ENCODE results near the gene CRELD1.
"Not testable (repeated sequence)": the region's sequence is repeated elsewhere in the genome, so short reads cannot be mapped to it uniquely, and the experiment has no call there.

CRELD1 gene, protein sequence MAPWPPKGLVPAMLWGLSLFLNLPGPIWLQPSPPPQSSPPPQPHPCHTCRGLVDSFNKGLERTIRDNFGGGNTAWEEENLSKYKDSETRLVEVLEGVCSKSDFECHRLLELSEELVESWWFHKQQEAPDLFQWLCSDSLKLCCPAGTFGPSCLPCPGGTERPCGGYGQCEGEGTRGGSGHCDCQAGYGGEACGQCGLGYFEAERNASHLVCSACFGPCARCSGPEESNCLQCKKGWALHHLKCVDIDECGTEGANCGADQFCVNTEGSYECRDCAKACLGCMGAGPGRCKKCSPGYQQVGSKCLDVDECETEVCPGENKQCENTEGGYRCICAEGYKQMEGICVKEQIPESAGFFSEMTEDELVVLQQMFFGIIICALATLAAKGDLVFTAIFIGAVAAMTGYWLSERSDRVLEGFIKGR

GRCh38 chr3:9933561-9934234 is at the start of gene CRELD1:
Gene CRELD1, plus strand, starts transcription at chr3:9933834. Its CDS starts 605 bp downstream, at chr3:9934439.
- Histone ChIP-seq H3K27me3 (ENCODE audit: control insufficient read depth in 1 of 2, insufficient read depth in 2 of 2, low read length in 2 of 2) (no peaks in the 10 kb centered on the region), H3K4me3 (ENCODE audit: low read length in 2 of 2) (peak within 1 kb of the TSS; percentile 88 to 91), H3K9ac (ENCODE audit: low read length in 2 of 2) (peak within 1 kb of the TSS; percentile 96 to 97), H3K9me3 (ENCODE audit: control insufficient read depth in 2 of 2, low read length in 2 of 2) (no peaks in the 10 kb centered on the region), H3K4me1 (ENCODE audit: control insufficient read depth, insufficient read depth, low read length) (peaks cover 31% of the 10 kb centered on the region), H3K27ac (ENCODE audit: low read length) (peak within 1 kb of the TSS; percentile 98), H3K36me3 (ENCODE audit: control insufficient read depth in 2 of 2, insufficient read depth in 2 of 2, low read length in 2 of 2) (peaks cover 34 to 39% of the 10 kb centered on the region in 2 donors)

DNA sequence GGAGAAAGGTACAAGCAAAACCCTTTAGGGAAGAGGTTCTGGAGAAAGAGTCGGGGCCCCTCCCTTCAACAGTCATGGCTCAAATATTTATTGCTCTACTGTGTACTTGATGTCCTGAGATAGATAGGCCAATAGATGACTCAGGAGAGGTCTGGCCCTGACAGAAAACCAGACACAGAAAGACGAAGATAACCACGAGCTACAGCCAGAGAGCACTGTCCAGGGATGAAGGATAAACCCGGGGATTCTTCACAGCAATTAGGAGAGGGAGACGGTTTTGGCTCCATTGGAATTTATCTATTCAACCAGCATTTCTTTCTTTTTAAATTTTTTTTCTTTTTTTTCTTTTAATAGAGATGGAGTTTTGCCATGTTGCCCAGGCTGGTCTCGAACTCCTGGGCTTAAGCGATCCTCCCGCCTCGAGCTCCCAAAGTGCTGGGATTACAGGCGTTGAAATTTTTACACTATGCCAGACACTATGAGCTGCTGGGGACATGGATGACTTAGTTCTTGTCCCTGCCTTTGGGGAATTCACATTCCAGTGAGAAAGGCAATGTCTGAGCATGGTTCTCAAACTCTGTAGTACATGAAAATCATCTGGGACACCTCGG is 49.0 kb upstream of the CRELD1 start:
- no peak overlapping the region for H3K9ac ChIP-seq (ENCODE audit: low read length in 2 of 2)
- H3K9me3 ChIP-seq (ENCODE audit: control insufficient read depth in 2 of 2, low read length in 2 of 2), result no peaks in the 10 kb centered on the region
- H3K4me1 ChIP-seq (ENCODE audit: control insufficient read depth, insufficient read depth, low read length), result no peaks in the 10 kb centered on the region
- no peaks in the 10 kb centered on the region for H3K27me3 ChIP-seq (ENCODE audit: control insufficient read depth in 1 of 2, insufficient read depth in 2 of 2, low read length in 2 of 2)
- H3K27ac ChIP-seq (ENCODE audit: low read length), result no peak overlapping the region
- no peaks in the 10 kb centered on the region for H3K36me3 ChIP-seq (ENCODE audit: control insufficient read depth in 2 of 2, insufficient read depth in 2 of 2, low read length in 2 of 2)
- H3K4me3 ChIP-seq (ENCODE audit: low read length in 2 of 2), result no peak overlapping the region

GRCh38 chr3:9886328-9886727 is 47.3 kb upstream of the CRELD1 start:
- H3K27me3 ChIP-seq (ENCODE audit: control insufficient read depth in 1 of 2, insufficient read depth in 2 of 2, low read length in 2 of 2), result no peaks in the 10 kb centered on the region
- H3K4me1 ChIP-seq (ENCODE audit: control insufficient read depth, insufficient read depth, low read length), result no peaks in the 10 kb centered on the region
- H3K9me3 ChIP-seq (ENCODE audit: control insufficient read depth in 2 of 2, low read length in 2 of 2), result no peaks in the 10 kb centered on the region
- H3K4me3 ChIP-seq (ENCODE audit: low read length in 2 of 2), result no peak overlapping the region
- no peak overlapping the region for H3K27ac ChIP-seq (ENCODE audit: low read length)
- H3K9ac ChIP-seq (ENCODE audit: low read length in 2 of 2), result no peak overlapping the region
- H3K36me3 ChIP-seq (ENCODE audit: control insufficient read depth in 2 of 2, insufficient read depth in 2 of 2, low read length in 2 of 2), result no peaks in the 10 kb centered on the region

DNA sequence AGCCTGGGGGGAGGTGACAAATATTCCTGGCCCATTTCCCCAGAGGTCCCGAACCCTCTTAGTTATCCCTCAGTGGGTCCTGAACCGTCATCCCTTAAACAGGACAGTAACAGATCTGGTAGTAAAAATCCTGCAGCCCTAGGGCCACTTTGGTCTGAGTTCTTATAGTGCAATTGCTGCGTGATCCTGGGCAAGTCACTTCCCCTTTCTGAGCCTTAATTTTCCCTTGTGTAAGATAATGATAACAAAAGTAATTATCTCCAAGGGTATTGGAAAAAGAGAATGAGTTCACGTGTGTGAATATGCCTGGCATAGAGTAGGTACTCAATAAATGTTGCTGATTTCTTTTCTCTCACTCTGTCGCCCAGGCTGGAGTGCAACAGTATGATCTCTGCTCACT is 46.2 kb upstream of the CRELD1 start:
- Histone ChIP-seq H3K9ac (ENCODE audit: low read length in 2 of 2) (no peak overlapping the region), H3K27ac (ENCODE audit: low read length) (no peak overlapping the region)

DNA sequence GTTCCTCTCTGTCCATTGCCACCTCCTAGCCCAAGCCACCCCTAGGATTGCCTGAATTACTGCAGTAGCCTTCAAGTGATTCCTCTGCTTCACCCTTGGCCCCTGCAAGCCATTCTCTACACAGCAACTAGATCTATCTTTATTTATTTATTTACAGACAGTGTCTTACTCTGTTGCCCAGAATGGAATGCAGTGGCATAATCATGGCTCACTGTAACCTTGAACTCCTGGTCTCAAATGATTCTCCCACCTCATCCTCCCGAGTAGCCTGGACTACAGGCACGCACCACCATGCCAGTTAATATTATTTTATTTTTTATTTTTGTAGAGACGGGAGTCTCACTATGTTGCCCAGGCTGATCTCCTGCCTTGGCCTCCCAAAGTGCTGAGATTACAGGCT is 45.1 kb upstream of the CRELD1 start:
- Histone ChIP-seq H3K4me3 (ENCODE audit: low read length in 2 of 2) (no peak overlapping the region), H3K27me3 (ENCODE audit: control insufficient read depth in 1 of 2, insufficient read depth in 2 of 2, low read length in 2 of 2) (no peaks in the 10 kb centered on the region), H3K27ac (ENCODE audit: low read length) (no peak overlapping the region), H3K36me3 (ENCODE audit: control insufficient read depth in 2 of 2, insufficient read depth in 2 of 2, low read length in 2 of 2) (peaks cover 8 to 12% of the 10 kb centered on the region in 2 donors), H3K9ac (ENCODE audit: low read length in 2 of 2) (no peak overlapping the region), H3K9me3 (ENCODE audit: control insufficient read depth in 2 of 2, low read length in 2 of 2) (no peaks in the 10 kb centered on the region), H3K4me1 (ENCODE audit: control insufficient read depth, insufficient read depth, low read length) (peaks cover 6% of the 10 kb centered on the region)

More for the DNA sequence above, 46.2 kb upstream of the CRELD1 start:
- no peaks in the 10 kb centered on the region for H3K27me3 ChIP-seq (ENCODE audit: control insufficient read depth in 1 of 2, insufficient read depth in 2 of 2, low read length in 2 of 2)
- H3K9me3 ChIP-seq (ENCODE audit: control insufficient read depth in 2 of 2, low read length in 2 of 2), result no peaks in the 10 kb centered on the region
- peaks cover 0 to 1% of the 10 kb centered on the region in 2 donors for H3K36me3 ChIP-seq (ENCODE audit: control insufficient read depth in 2 of 2, insufficient read depth in 2 of 2, low read length in 2 of 2)
- H3K4me3 ChIP-seq (ENCODE audit: low read length in 2 of 2), result no peak overlapping the region
- H3K4me1 ChIP-seq (ENCODE audit: control insufficient read depth, insufficient read depth, low read length), result peaks cover 6% of the 10 kb centered on the region

DNA sequence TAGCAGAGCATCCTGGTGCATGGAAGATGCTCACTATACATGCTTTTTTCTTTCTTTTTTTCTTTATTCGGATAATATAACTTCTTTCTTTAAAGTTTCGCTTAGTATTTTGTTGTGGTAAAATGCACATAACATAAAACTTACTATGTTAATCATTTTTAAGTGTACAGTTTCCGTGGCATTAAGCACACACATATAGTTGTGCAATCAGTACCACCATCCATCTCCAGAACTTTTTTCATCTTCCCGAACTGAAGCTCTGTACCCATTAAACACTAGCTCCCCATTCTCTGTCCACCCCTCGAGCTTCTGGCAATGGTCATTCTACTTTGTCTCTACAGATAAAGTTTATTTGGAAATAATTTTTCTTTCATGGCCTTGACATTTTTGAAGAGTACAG is 44.2 kb upstream of the CRELD1 start:
- peaks cover 10 to 15% of the 10 kb centered on the region in 2 donors for H3K36me3 ChIP-seq (ENCODE audit: control insufficient read depth in 2 of 2, insufficient read depth in 2 of 2, low read length in 2 of 2)
- no peak overlapping the region for H3K27ac ChIP-seq (ENCODE audit: low read length)
- no peak overlapping the region for H3K4me3 ChIP-seq (ENCODE audit: low read length in 2 of 2)
- no peak overlapping the region for H3K9ac ChIP-seq (ENCODE audit: low read length in 2 of 2)
- H3K27me3 ChIP-seq (ENCODE audit: control insufficient read depth in 1 of 2, insufficient read depth in 2 of 2, low read length in 2 of 2), result no peaks in the 10 kb centered on the region
- peaks cover 6% of the 10 kb centered on the region for H3K4me1 ChIP-seq (ENCODE audit: control insufficient read depth, insufficient read depth, low read length)
- H3K9me3 ChIP-seq (ENCODE audit: control insufficient read depth in 2 of 2, low read length in 2 of 2), result no peaks in the 10 kb centered on the region

DNA sequence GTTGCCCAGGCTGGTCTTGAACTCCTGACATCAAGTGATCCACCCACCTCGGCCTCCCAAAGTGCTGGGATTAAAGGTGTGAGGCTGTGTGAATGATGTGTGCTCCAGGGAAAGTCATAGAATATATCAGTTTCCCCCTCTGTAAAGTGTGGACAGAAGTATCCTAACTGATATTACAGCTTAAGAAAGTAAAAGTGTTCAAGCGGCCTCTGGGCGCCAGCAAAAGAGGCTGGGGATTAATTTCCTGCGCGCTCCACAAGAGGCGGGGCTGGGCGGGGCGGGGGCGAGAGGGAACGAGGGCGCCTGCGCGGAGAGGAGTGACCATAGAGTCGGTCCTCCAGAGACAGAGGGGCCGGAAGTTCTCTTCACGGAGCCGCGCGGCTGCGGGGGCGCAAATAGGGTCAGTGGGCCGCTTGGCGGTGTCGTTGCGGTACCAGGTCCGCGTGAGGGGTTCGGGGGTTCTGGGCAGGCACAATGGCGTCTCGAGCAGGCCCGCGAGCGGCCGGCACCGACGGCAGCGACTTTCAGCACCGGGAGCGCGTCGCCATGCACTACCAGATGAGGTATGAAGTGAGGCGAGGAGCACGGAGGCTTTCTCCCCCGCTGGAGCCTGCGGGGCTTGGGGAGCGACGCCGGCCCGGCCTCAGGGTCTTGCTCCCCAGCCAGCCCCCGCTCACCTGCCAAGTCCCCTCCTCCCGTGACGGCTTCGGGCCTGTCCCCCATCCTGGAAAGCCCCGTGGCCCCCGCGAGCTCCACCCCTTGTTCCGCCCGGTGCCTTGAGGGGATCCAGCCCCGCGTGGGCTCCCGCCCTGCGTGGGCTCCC is 43.2 kb upstream of the CRELD1 start, which contains the start of gene JAGN1:
Gene JAGN1, plus strand, starts transcription at position 362 of the 823 bp plus-strand sequence. Its CDS starts 113 bp downstream, at position 475.
- Histone ChIP-seq H3K27ac (ENCODE audit: low read length) (peak within 1 kb of the TSS; percentile 90), H3K4me3 (ENCODE audit: low read length in 2 of 2) (peak within 1 kb of the TSS; percentile 90 to 92), H3K4me1 (ENCODE audit: control insufficient read depth, insufficient read depth, low read length) (peaks cover 6% of the 10 kb centered on the region), H3K9me3 (ENCODE audit: control insufficient read depth in 2 of 2, low read length in 2 of 2) (no peaks in the 10 kb centered on the region), H3K36me3 (ENCODE audit: control insufficient read depth in 2 of 2, insufficient read depth in 2 of 2, low read length in 2 of 2) (peaks cover 10 to 15% of the 10 kb centered on the region in 2 donors), H3K27me3 (ENCODE audit: control insufficient read depth in 1 of 2, insufficient read depth in 2 of 2, low read length in 2 of 2) (no peaks in the 10 kb centered on the region), H3K9ac (ENCODE audit: low read length in 2 of 2) (peak within 1 kb of the TSS; percentile 91 to 96)

DNA sequence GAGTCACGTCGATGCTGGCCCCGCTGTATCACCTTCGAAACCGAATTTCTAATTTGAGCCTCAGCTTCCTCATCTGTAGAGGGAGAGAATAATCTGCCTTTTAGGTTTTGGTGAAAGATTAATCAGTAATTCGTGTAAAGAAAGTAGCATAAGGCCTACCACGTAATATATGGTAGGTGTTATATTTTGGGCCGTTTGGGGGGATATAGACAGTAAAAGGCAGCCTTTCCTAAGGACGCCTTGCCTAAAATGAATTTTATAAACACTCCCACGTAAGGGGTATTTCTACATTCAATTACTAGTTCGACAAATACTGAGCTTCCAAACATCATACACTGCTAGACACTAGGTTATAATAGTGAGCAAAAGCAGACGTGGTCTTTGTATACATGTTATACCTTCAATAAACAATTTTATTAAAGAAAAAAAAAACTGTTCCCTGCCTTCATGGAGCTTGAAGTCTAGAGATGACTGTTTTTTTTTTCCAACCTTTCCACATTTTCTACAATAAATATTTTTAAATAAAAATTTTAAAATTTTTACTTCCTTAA is 42.5 kb upstream of the CRELD1 start:
- Histone ChIP-seq H3K27ac (ENCODE audit: low read length) (peak overlapping the region; percentile 90), H3K27me3 (ENCODE audit: control insufficient read depth in 1 of 2, insufficient read depth in 2 of 2, low read length in 2 of 2) (no peaks in the 10 kb centered on the region), H3K9ac (ENCODE audit: low read length in 2 of 2) (peak overlapping the region; percentile 91 to 96), H3K36me3 (ENCODE audit: control insufficient read depth in 2 of 2, insufficient read depth in 2 of 2, low read length in 2 of 2) (peaks cover 10 to 15% of the 10 kb centered on the region in 2 donors), H3K4me1 (ENCODE audit: control insufficient read depth, insufficient read depth, low read length) (peaks cover 6% of the 10 kb centered on the region), H3K9me3 (ENCODE audit: control insufficient read depth in 2 of 2, low read length in 2 of 2) (no peaks in the 10 kb centered on the region), H3K4me3 (ENCODE audit: low read length in 2 of 2) (peak overlapping the region; percentile 90 to 92)

DNA sequence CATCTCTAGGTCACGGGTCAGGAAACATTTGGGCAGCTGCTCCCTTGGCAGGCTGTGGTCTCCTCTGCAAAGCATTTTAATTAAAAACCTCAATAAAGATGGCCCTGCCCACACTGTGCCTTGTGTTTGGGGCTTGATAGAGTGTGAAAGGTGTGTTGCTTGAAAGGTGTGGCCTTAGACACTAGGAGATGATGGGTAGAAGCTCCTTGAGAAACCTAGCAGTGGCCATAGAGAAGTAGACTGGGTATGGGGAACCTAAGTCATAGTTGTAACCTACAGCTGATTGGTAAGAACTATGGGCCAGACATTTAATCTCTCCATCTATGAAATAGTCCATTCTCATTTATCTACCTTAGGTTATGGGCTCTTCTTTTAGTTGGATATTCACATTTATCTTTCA is 39.9 kb upstream of the CRELD1 start:
- H3K36me3 ChIP-seq (ENCODE audit: control insufficient read depth in 2 of 2, insufficient read depth in 2 of 2, low read length in 2 of 2), result peaks cover 10 to 15% of the 10 kb centered on the region in 2 donors
- no peak overlapping the region for H3K4me3 ChIP-seq (ENCODE audit: low read length in 2 of 2)
- H3K4me1 ChIP-seq (ENCODE audit: control insufficient read depth, insufficient read depth, low read length), result peaks cover 20% of the 10 kb centered on the region
- H3K27me3 ChIP-seq (ENCODE audit: control insufficient read depth in 1 of 2, insufficient read depth in 2 of 2, low read length in 2 of 2), result no peaks in the 10 kb centered on the region
- H3K9me3 ChIP-seq (ENCODE audit: control insufficient read depth in 2 of 2, low read length in 2 of 2), result no peaks in the 10 kb centered on the region
- no peak overlapping the region for H3K27ac ChIP-seq (ENCODE audit: low read length)
- H3K9ac ChIP-seq (ENCODE audit: low read length in 2 of 2), result no peak overlapping the region

GRCh38 chr3:9895715-9896114 is 37.9 kb upstream of the CRELD1 start:
- H3K27me3 ChIP-seq (ENCODE audit: control insufficient read depth in 1 of 2, insufficient read depth in 2 of 2, low read length in 2 of 2); H3K9ac ChIP-seq (ENCODE audit: low read length in 2 of 2); H3K4me3 ChIP-seq (ENCODE audit: low read length in 2 of 2); H3K9me3 ChIP-seq (ENCODE audit: control insufficient read depth in 2 of 2, low read length in 2 of 2); H3K27ac ChIP-seq (ENCODE audit: low read length): not testable (repeated sequence)
- Histone ChIP-seq H3K36me3 (ENCODE audit: control insufficient read depth in 2 of 2, insufficient read depth in 2 of 2, low read length in 2 of 2) (peaks cover 10 to 15% of the 10 kb centered on the region in 2 donors), H3K4me1 (ENCODE audit: control insufficient read depth, insufficient read depth, low read length) (peaks cover 23% of the 10 kb centered on the region)
